GM12865 (cell line): Measurements from ENCODE around the gene TMEM120B.

Experiments
- DNase-seq: peaks from one replicate; pipeline ENCODE4 v3.0.0; 2010; ENCODE audit warnings: low read depth
- H3K4me3 ChIP-seq: 2 replicates; pipeline ENCODE4 v1.5.1; 2011; ENCODE audit warnings: mild to moderate bottlenecking, low read depth, low read length, control low read depth
- CTCF ChIP-seq: IDR thresholded peaks from 2 replicates; pipeline ENCODE4 v1.5.1; 2011; ENCODE audit warnings: low read length, control low read depth, low read depth, inconsistent platforms; ENCODE audit not compliant: insufficient read depth; ENCODE audit errors: missing control alignments

Gene TMEM120B

GRCh38 chr12:121748571-121749265 is 36.2 kb downstream of the TMEM120B start:
- DNase-seq = no peak
- no peak for TF ChIP-seq CTCF
- no peak overlapping the region for H3K4me3 ChIP-seq

- DNase-seq = no peak
- TF ChIP-seq CTCF = no peak
- no peak overlapping the region for H3K4me3 ChIP-seq
Observed at GRCh38 chr12:121749267-121749666, 36.7 kb downstream of the TMEM120B start.

- no peak for TF ChIP-seq CTCF
- DNase-seq = no peak
- no peak overlapping the region for H3K4me3 ChIP-seq
Observed at GRCh38 chr12:121750507-121750955, 38.0 kb downstream of the TMEM120B start.

- no peak overlapping the region for H3K4me3 ChIP-seq
- no peak for TF ChIP-seq CTCF
- DNase-seq = no peak
Observed at GRCh38 chr12:121751034-121751433, 38.5 kb downstream of the TMEM120B start.

GRCh38 chr12:121751749-121752351 is 39.3 kb downstream of the TMEM120B start:
- no peak for DNase-seq
- no peak for TF ChIP-seq CTCF
- no peak overlapping the region for H3K4me3 ChIP-seq

GRCh38 chr12:121753844-121754264 is 41.3 kb downstream of the TMEM120B start:
- no peak overlapping the region for H3K4me3 ChIP-seq
- TF ChIP-seq CTCF = no peak
- no peak for DNase-seq
